Measurements from ENCODE around the gene GRM2. TPM values are rescaled to one million over a fixed set of nuclear protein-coding genes. Genes with fewer than 3 reads are reported as not detected.

Gene GRM2
- total RNA-seq, 1 donor from 2014 or later, result 0.41 TPM

DNA sequence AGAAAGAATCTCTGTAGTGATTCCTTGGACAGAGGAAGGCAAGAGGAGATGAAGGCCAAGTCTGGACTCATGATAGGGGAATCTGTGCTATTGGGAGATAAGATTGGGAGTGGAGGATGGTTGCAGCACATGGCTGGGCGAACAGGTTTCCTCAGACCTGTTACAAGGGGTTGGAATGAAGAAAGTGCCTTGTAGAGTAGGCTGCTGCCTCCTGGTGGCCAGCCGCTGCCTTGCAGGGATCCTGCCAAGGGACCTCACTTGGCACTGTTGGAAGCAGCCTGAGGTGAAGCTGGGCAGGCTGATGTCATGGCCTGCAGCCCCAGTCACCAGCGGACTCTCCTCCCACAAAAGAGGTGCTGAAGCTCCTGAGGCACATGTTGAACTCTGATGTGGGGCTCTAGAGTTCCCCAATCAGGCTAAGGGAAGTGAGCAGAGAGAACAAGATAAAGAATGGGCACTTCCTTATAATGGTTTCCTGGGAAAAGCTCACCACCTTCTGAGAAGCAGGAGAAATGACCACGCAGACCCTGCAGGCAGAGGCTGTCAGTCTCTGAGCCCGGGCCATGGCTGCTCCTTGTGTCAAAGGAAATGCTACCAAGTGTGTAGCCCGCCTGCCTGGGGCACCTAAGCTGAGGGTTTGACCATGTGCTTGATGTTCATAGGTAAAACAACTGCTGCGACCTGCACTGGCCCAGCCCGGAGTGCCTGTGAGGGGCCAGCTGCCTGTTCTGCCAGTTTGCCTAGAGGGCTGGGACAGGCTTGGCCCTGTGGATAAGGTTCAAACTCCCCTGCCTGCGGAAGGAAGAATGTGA, 37.4 kb upstream of the GRM2 start:
- intact Hi-C loops (cut with micrococcal nuclease), result no loop called here
- no peak overlapping the region for H3K27ac ChIP-seq (replicated peaks)

DNA sequence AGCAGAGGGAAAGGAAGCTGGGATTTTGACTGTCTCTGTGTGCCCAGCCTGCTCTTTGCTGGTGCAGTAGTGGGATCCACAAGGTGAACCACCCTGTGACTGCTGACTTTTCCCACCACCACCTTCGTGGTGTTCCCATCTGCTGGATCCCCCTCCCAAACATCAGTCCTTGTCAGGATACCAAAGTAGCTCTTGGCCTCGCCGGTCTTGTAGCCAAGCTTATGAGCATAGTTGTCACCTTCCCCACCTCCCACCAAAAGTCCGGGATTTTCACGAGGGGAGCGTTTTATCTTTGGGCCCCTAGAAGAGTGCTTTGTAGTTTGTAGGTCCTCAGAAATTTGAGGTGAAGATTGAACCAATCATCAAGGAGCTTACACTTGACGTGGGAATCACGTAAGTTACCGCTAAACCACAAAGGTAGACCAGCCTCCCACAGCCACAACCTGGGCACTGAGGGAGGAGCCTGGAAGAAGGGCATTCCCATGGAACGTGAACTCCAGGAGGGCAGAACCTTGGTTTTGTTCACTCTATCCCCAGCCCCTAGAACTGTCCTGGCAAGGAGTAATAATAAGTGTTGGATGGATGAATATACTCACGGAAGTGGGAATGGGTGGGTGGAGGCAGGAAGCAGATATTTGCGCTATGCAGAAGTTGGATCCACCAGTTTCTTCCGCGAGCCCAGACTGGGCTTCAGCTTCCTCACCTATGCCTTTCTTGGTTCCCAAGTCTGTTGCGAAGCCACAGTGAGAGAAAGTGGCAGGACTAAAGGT, 36.6 kb upstream of the GRM2 start:
- DNase-seq, result no peak
- no peaks in the 10 kb centered on the region for H3K9me3 ChIP-seq (replicated peaks)
- no peaks in the 10 kb centered on the region for H3K27me3 ChIP-seq (ENCODE audit: low read depth)
- peaks cover 11% of the 10 kb centered on the region for H3K36me3 ChIP-seq
- peak overlapping the region; percentile 89 for H3K4me3 ChIP-seq
- peaks cover 51% of the 10 kb centered on the region for H3K4me1 ChIP-seq
- intact Hi-C loops (cut with micrococcal nuclease), result no loop called here
- H3K27ac ChIP-seq (replicated peaks), result peak overlapping the region; percentile 98
- no peak for TF ChIP-seq CTCF (IDR thresholded peaks at IDR 0.05; ENCODE audit: borderline replicate concordance)

More for the DNA sequence above, 37.4 kb upstream of the GRM2 start:
- DNase-seq, result peak; percentile 82
- H3K9me3 ChIP-seq (replicated peaks), result no peaks in the 10 kb centered on the region
- H3K27me3 ChIP-seq (ENCODE audit: low read depth), result no peaks in the 10 kb centered on the region
- no peak overlapping the region for H3K4me3 ChIP-seq
- peaks cover 3% of the 10 kb centered on the region for H3K36me3 ChIP-seq
- peaks cover 51% of the 10 kb centered on the region for H3K4me1 ChIP-seq
- peak; percentile 97 for TF ChIP-seq CTCF (IDR thresholded peaks at IDR 0.05; ENCODE audit: borderline replicate concordance)

GRCh38 chr3:51670823-51671733, 35.8 kb upstream of the GRM2 start, which contains the start of gene TEX264:
Gene TEX264, plus strand, starts transcription at chr3:51671252. Its CDS starts 3,053 bp downstream, at chr3:51674305.
- Histone ChIP-seq H3K36me3 (peaks cover 15% of the 10 kb centered on the region), H3K27ac (replicated peaks) (peak within 1 kb of the TSS; percentile 98), H3K4me1 (peaks cover 51% of the 10 kb centered on the region), H3K4me3 (peak within 1 kb of the TSS; percentile 89), H3K27me3 (ENCODE audit: low read depth) (no peaks in the 10 kb centered on the region), H3K9me3 (replicated peaks) (no peaks in the 10 kb centered on the region)
- intact Hi-C loops (cut with micrococcal nuclease), result no loop called here
- no peak for TF ChIP-seq CTCF (IDR thresholded peaks at IDR 0.05; ENCODE audit: borderline replicate concordance)
- peak; percentile 89 for DNase-seq

DNA sequence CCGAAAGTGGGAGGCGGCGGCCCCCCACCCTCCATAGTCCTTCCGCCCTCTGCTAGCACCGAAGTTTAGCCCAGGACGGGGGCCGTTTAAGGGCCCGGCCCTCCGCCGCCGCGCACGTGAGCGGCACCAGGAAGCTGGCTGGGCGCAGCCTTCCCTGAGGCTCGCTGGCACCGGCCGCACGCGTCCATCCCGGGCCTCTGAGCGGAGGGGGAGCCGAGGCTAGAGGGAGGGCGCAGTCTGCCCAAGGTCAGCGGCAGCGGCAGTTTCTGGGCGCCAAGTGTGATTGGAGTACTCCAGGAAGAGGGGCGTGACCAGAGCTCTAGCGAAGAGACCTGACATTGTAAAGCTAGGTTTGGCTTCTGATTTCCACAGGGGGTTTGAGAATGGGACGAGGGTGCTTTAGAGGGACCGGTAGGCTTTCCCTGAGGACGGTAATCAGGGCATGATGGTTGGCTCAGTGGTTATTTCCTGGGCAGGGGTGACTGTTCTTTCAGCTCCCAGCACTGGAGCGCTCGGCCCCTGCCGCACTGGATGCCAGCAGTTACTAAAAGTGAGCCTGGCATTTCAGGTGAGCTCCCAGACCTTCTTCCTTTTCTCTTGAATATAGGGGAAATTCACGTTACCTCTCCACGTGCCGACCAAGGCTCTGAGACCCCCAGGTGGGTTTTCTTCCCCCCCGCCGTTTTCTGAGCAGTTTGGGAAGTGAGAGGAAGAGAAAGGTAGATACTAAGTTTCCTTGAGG, 35.0 kb upstream of the GRM2 start:
- DNase-seq, result peak; percentile 75
- Histone ChIP-seq H3K36me3 (peaks cover 17% of the 10 kb centered on the region), H3K27ac (replicated peaks) (peak overlapping the region; percentile 98), H3K4me3 (peak overlapping the region; percentile 89), H3K9me3 (replicated peaks) (no peaks in the 10 kb centered on the region), H3K27me3 (ENCODE audit: low read depth) (no peaks in the 10 kb centered on the region), H3K4me1 (peaks cover 59% of the 10 kb centered on the region)
- no peak for TF ChIP-seq CTCF (IDR thresholded peaks at IDR 0.05; ENCODE audit: borderline replicate concordance)
- intact Hi-C loops (cut with micrococcal nuclease), result no loop called here
